Activated naive CD8-positive, alpha-beta T cell treated with anti-CD3 and anti-CD28 coated beads, Interleukin-2, amount 50 U/mL, for 24 hours (primary cell): ENCODE data around the gene VTA1.
"Not testable (repeated sequence)": the region's sequence is repeated elsewhere in the genome, so short reads cannot be mapped to it uniquely, and the experiment has no call there.

Experiments
- ATAC-seq: fragments of 150-1000 bp; cut with Tn5 transposase; one replicate; pipeline ENCODE4 v1.10.0; 2021
- DNase-seq: peaks from one replicate; pipeline ENCODE4 v3.0.0; 2021
- H3K27ac Mint-ChIP-seq: one replicate; pipeline ENCODE4 v1.8.0; 2021; ENCODE audit warnings: mild to moderate bottlenecking, mixed read lengths
- H3K27me3 Mint-ChIP-seq: one replicate; pipeline ENCODE4 v1.8.0; 2021; ENCODE audit warnings: mixed read lengths
- H3K36me3 Mint-ChIP-seq: one replicate; pipeline ENCODE4 v1.8.0; 2021; ENCODE audit warnings: low read depth, mixed read lengths
- H3K4me1 Mint-ChIP-seq: one replicate; pipeline ENCODE4 v1.8.0; 2021; ENCODE audit warnings: mixed read lengths
- H3K4me3 Mint-ChIP-seq: one replicate; pipeline ENCODE4 v1.8.0; 2021; ENCODE audit warnings: mild to moderate bottlenecking, moderate library complexity, mixed read lengths
- H3K9me3 Mint-ChIP-seq: one replicate; pipeline ENCODE4 v1.8.0; 2021; ENCODE audit warnings: mixed read lengths

VTA1 gene

GRCh38 chr6:142226731-142227130 is 79.7 kb downstream of the VTA1 start:
- H3K4me3 Mint-ChIP-seq, result no peak overlapping the region
- H3K36me3 Mint-ChIP-seq, result no peaks in the 10 kb centered on the region
- peaks cover 9% of the 10 kb centered on the region for H3K9me3 Mint-ChIP-seq
- no peak for DNase-seq
- H3K27ac Mint-ChIP-seq, result no peak overlapping the region
- H3K4me1 Mint-ChIP-seq, result no peaks in the 10 kb centered on the region
- no peaks in the 10 kb centered on the region for H3K27me3 Mint-ChIP-seq
- ATAC-seq, result no peak

DNA sequence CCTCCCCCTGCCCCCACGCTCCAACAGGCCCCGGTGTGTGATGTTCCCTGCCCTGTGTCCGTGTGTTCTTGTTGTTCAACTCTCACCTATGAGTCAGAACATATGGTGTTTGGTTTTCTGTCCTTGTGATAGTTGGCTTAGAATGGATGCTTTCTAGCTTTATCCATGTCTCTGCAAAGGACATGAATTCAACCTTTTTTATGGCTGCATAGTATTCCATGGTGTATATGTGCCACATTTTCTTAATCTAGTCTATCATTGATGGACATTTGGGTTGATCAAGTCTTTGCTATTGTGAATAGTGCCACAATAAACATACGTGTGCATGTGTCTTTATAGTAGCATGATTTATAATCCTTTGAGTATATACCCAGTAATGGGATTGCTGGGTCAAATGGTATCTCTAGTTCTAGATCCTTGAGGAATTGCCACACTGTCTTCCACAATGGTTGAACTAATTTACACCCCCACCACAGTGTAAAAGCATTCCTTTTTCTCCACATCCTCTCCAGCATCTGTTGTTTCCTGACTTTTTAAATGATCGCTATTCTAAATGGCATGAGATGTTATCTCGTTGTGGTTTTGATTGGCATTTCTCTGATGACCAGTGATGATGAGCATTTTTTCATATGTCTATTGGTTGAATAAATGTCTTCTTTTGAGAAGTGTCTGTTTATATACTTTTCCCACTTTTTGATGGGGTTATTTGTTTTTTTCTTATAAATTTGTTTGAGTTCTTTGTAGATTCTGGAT is 82.6 kb downstream of the VTA1 start:
- not testable (repeated sequence) for DNase-seq, H3K27me3 Mint-ChIP-seq, H3K9me3 Mint-ChIP-seq, H3K27ac Mint-ChIP-seq, H3K4me3 Mint-ChIP-seq, ATAC-seq, H3K36me3 Mint-ChIP-seq
- H3K4me1 Mint-ChIP-seq, result peaks cover 13% of the 10 kb centered on the region

- not testable (repeated sequence) for H3K27ac Mint-ChIP-seq, H3K36me3 Mint-ChIP-seq, ATAC-seq, H3K9me3 Mint-ChIP-seq, H3K27me3 Mint-ChIP-seq
- Mint-ChIP-seq H3K4me3 (peak overlapping the region; percentile 26), H3K4me1 (peaks cover 13% of the 10 kb centered on the region)
- DNase-seq, result peak; percentile 28
Measured at GRCh38 chr6:142232206-142233044, 85.4 kb downstream of the VTA1 start.

GRCh38 chr6:142233945-142234682 is 87.1 kb downstream of the VTA1 start:
- Mint-ChIP-seq H3K4me1 (peaks cover 13% of the 10 kb centered on the region), H3K27me3 (no peaks in the 10 kb centered on the region), H3K36me3 (no peaks in the 10 kb centered on the region)

DNA sequence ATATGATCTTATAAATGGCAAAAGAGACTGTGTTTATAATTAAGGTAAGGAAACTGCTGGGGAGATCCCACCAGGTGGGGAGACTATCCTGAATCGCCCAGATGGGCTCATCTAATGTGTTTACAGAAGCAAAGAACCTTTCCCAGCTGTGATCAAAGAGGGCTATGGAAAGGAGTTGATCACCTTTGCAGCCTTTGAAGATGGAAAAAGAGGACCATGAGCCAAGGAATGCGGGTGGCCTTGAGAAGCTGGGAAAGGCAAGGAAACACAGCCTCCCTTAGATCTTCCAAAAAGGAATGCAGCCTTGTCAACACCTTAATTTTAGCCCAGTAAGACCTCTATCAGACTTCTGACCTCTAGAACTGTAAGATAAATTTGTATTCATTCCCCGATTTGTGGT is 88.2 kb downstream of the VTA1 start:
- H3K27ac Mint-ChIP-seq, result no peak overlapping the region
- no peaks in the 10 kb centered on the region for H3K9me3 Mint-ChIP-seq
- DNase-seq (no peak), ATAC-seq (no peak)
- H3K27me3 Mint-ChIP-seq, result no peaks in the 10 kb centered on the region
- H3K4me1 Mint-ChIP-seq, result peaks cover 13% of the 10 kb centered on the region
- no peak overlapping the region for H3K4me3 Mint-ChIP-seq
- H3K36me3 Mint-ChIP-seq, result no peaks in the 10 kb centered on the region

More at GRCh38 chr6:142233945-142234682, 87.1 kb downstream of the VTA1 start:
- peaks cover 9% of the 10 kb centered on the region for H3K9me3 Mint-ChIP-seq
- ATAC-seq (no peak), DNase-seq (no peak)
- no peak overlapping the region for H3K4me3 Mint-ChIP-seq
- no peak overlapping the region for H3K27ac Mint-ChIP-seq

DNA sequence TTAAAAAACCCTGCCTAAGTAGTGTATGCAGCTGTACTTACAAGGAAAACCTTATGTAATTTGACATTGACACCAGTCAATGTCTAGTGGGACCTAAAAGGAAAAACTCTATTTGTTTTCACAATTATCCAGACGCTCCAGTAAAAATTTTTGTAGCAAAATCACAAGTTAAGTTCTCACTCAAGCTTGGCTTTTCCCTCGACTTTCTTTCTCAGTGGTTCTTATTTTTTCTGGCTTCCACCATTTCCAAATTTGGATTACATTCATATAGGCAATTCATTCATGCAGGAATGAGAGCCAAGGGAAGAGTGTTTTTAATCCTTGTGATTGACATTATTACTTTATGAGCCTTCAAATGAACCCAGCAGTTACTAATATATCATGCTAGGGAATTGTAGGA is 88.7 kb downstream of the VTA1 start:
- no peak overlapping the region for H3K4me3 Mint-ChIP-seq
- H3K27ac Mint-ChIP-seq, result no peak overlapping the region
- peaks cover 13% of the 10 kb centered on the region for H3K4me1 Mint-ChIP-seq
- ATAC-seq, result no peak
- H3K9me3 Mint-ChIP-seq, result no peaks in the 10 kb centered on the region
- H3K36me3 Mint-ChIP-seq, result no peaks in the 10 kb centered on the region
- no peak for DNase-seq
- H3K27me3 Mint-ChIP-seq, result no peaks in the 10 kb centered on the region

DNA sequence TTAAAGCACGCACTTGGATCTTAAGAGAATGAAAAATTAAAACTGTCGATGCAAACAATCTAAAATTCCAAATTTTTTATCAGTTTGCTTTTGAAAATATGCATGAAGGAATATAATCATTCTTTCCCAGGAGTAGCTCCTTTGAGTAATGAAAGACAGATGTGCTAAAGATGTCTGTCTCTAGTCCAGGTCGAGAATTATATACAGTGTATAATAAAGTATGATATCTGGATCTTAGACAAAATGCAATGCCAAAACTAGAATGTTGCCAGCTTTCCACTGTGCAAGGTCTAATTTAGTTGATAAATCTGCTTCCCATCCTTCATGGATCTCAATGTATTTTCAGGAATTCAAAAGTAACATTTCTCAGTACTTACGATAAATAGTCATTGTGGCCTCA is 89.6 kb downstream of the VTA1 start:
- no peaks in the 10 kb centered on the region for H3K36me3 Mint-ChIP-seq
- ATAC-seq (no peak), DNase-seq (no peak)
- no peak overlapping the region for H3K27ac Mint-ChIP-seq
- H3K4me1 Mint-ChIP-seq, result peaks cover 13% of the 10 kb centered on the region
- no peaks in the 10 kb centered on the region for H3K9me3 Mint-ChIP-seq
- no peaks in the 10 kb centered on the region for H3K27me3 Mint-ChIP-seq
- H3K4me3 Mint-ChIP-seq, result no peak overlapping the region

DNA sequence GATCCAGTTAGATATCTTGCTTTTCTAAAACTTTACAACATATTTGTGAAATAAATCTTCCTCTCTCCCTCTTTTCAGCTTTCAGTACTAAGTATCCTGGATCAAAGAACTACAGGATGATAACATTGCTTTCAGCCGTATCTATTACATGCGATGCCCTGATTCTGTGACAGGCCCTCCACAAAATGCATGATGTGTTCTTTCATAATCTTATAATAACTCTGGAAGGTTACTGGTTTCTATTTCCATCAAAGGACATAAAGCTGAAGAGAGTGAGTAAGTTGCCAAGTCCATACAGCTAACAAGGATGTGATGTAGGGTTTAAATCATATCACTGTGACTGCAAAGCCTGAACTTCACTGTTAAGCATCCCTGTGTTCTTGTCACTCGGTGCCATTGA is 91.8 kb downstream of the VTA1 start:
- no peaks in the 10 kb centered on the region for H3K27me3 Mint-ChIP-seq
- DNase-seq (no peak), ATAC-seq (no peak)
- no peak overlapping the region for H3K27ac Mint-ChIP-seq
- H3K4me3 Mint-ChIP-seq, result no peak overlapping the region
- no peaks in the 10 kb centered on the region for H3K4me1 Mint-ChIP-seq
- no peaks in the 10 kb centered on the region for H3K36me3 Mint-ChIP-seq
- H3K9me3 Mint-ChIP-seq, result no peaks in the 10 kb centered on the region

- H3K27ac Mint-ChIP-seq, result no peak overlapping the region
- no peaks in the 10 kb centered on the region for H3K27me3 Mint-ChIP-seq
- H3K4me3 Mint-ChIP-seq, result no peak overlapping the region
- H3K4me1 Mint-ChIP-seq, result no peaks in the 10 kb centered on the region
- no peak for DNase-seq
- H3K36me3 Mint-ChIP-seq, result no peaks in the 10 kb centered on the region
- no peak for ATAC-seq
- no peaks in the 10 kb centered on the region for H3K9me3 Mint-ChIP-seq
Measured at GRCh38 chr6:142240179-142240578, 93.1 kb downstream of the VTA1 start.

DNA sequence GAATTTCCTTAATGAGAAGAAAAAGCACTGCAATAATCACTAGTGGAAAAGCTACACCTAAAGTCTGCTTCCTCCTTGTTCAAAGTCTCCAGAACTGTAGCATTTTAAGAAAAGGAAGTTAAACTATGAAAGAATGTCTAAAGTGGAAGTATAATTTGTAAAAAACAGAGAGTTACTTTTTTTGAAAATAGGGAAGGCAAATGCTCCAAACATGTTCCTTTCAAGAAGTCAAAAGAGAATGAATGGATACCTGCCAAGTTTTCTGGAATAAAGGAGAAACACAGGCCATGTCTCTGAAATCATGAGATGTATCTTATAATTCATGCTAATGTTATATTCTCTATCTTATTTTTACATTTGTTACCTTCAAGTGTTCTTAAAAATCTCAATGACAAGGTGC is 94.0 kb downstream of the VTA1 start:
- Mint-ChIP-seq H3K4me3 (no peak overlapping the region), H3K27ac (no peak overlapping the region), H3K4me1 (no peaks in the 10 kb centered on the region), H3K9me3 (no peaks in the 10 kb centered on the region), H3K27me3 (no peaks in the 10 kb centered on the region), H3K36me3 (no peaks in the 10 kb centered on the region)
- ATAC-seq, result no peak
- no peak for DNase-seq

- Mint-ChIP-seq H3K27ac (no peak overlapping the region), H3K4me1 (no peaks in the 10 kb centered on the region), H3K36me3 (no peaks in the 10 kb centered on the region), H3K9me3 (no peaks in the 10 kb centered on the region), H3K4me3 (no peak overlapping the region), H3K27me3 (no peaks in the 10 kb centered on the region)
- no peak for DNase-seq
- ATAC-seq, result no peak
Measured at GRCh38 chr6:142242269-142242668, 95.2 kb downstream of the VTA1 start.

DNA sequence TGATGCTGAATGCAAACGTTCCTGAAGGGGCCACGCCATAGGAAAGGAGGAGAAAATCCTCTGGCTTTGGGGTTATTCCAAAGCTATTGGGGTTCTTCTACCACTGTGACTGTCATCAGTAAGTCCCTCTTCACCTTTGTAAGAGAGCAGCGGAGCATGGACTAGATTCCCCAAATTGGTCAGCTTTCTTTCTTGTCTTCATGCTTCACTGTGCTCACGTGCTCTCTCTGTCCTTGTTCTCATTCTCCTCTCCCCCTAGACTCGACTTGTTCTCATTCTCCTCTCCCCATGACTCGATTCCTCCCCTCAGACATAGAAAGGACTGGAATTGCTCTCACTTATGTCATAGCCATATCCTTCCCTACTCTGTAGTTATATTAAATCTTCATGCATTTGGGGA is 99.9 kb downstream of the VTA1 start:
- ATAC-seq (no peak), DNase-seq (no peak)
- Mint-ChIP-seq H3K9me3 (no peaks in the 10 kb centered on the region), H3K36me3 (no peaks in the 10 kb centered on the region), H3K27me3 (no peaks in the 10 kb centered on the region), H3K4me3 (no peak overlapping the region), H3K27ac (no peak overlapping the region), H3K4me1 (no peaks in the 10 kb centered on the region)

GRCh38 chr6:142249266-142249665 is 102.2 kb downstream of the VTA1 start:
- ATAC-seq (no peak), DNase-seq (no peak)
- Mint-ChIP-seq H3K4me1 (no peaks in the 10 kb centered on the region), H3K27me3 (no peaks in the 10 kb centered on the region), H3K4me3 (no peak overlapping the region), H3K36me3 (no peaks in the 10 kb centered on the region), H3K27ac (no peak overlapping the region), H3K9me3 (no peaks in the 10 kb centered on the region)

GRCh38 chr6:142251930-142252445 is 104.9 kb downstream of the VTA1 start:
- DNase-seq, result no peak
- Mint-ChIP-seq H3K36me3 (no peaks in the 10 kb centered on the region), H3K27me3 (no peaks in the 10 kb centered on the region), H3K4me3 (no peak overlapping the region), H3K9me3 (no peaks in the 10 kb centered on the region), H3K27ac (no peak overlapping the region), H3K4me1 (no peaks in the 10 kb centered on the region)
- no peak for ATAC-seq
